ENCODE data around the gene TNNC1.

GRCh38 chr3:52490035-52490938, 36.4 kb upstream of the TNNC1 start:
- TF ChIP-seq CTCF (IDR thresholded peaks at IDR 0.05) = no peak
- no peak for TF ChIP-seq POLR2A (IDR thresholded peaks at IDR 0.05)

All from testis (tissue), 2 donors.